Stimulated activated CD4-positive, alpha-beta T cell treated with anti-CD3 and anti-CD28 coated beads, Interleukin-4, amount 100 ng/mL, for 48 hours (primary cell): ENCODE measurements around the gene ZNF101.
"Not testable (repeated sequence)": the region's sequence is repeated elsewhere in the genome, so short reads cannot be mapped to it uniquely, and the experiment has no call there.

Source experiments
- DNase-seq, 2 donors: peaks; one replicate each; pipeline ENCODE4 v3.0.0-alpha.2; 2020; ENCODE audit warnings: low read depth in 2 of 2

The ZNF101 gene

GRCh38 chr19:19661675-19662251 is 6.9 kb upstream of the ZNF101 start:
- peak; percentile 16 to 35 for DNase-seq

DNA sequence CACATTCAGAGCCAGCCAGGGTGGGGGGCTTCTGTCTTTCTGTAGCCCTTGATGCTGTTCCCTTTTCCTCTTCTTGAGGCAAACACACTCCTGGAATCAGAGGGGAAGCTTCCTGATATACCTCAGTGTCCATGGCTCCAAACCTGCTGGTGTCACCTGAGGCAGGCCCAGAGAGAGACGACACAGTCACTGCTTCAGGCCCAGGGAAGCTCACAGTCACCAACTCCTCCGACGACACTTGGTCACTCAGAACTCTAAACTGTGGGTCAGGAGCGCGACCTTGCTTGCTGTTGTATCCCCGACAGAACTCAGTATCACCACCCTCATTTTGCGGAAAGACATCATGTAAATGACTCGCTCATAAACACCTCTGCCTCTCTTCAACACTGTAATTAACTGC is 6.3 kb upstream of the ZNF101 start:
- DNase-seq, result no peak

- DNase-seq, result no peak
Measured at GRCh38 chr19:19662871-19663255, 5.8 kb upstream of the ZNF101 start.

DNA sequence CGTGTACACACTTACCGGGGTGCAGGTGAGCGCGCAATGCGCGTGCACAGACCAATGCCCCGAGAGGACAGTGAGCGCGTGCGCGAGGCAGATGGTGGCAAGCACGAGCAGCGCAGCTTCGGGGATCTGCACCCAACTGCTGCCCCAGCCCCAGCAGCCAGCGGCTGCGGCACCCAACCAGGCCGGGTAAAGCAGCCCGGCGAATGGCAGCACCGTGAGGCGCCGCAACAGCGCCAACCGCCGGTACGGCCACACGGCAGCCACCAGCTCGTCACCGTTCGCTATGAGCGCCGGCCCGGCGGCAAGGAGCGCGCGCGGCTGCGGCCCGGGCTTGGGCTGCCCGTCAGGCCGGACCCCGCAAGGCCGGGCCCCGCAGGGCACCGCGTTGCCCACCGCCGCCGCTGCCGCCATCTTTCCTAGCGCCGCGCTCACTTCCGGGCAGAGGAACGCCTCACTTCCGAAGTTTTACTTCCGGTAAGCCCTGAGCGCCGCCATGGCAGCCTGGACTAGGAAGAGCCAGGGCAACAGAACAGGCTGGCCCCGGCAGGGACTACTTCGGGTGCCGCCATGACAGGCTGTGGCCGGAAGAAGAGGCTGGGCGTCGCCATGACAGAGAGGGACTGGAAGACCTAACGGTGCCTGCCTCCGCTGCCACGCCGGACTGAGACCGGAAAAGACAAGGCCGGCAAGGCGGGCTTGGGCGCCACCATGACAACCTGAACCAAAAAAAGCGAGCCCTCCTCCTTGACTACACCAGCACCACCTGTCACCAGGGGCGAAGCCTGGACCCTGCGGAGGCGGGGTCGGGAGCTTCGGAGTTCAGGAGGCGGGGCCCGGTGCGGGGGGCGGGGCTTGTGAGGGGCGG is 5.2 kb upstream of the ZNF101 start, which contains the start of gene ATP13A1:
TSS of gene ATP13A1 (minus strand) at position 421 of the 865 bp plus-strand sequence. CDS start at position 411, 10 bp downstream.
- DNase-seq, result peak; percentile 88 to 89

GRCh38 chr19:19665420-19665948 is 3.2 kb upstream of the ZNF101 start:
- not testable (repeated sequence) for DNase-seq

DNA sequence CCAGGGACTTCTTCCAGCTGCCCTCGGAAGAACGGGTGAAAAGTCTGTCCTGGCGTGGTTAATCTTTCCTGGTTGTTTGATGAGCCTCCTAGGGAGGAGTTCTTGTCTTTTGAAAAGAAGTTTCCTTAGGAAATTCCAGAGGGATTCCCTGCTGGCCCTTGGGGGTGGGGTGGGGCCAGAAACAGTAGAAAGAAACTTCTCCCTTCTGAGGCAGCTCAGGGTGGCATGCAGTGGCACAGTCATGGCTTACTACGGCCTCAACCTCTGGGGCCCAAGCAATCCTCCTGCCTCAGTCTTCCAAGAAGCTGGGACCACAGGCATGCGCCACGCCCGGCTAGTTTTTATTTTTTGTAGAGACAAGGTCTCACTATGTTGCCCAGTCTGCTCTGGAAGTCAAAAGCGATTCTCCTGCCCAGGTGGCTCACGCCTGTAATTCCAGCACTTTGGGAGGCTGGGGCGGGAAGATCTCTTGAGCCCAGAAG is 1.5 kb downstream of the ZNF101 start:
- no peak for DNase-seq

- no peak for DNase-seq
Measured at GRCh38 chr19:19672816-19673215, 4.2 kb downstream of the ZNF101 start.

DNA sequence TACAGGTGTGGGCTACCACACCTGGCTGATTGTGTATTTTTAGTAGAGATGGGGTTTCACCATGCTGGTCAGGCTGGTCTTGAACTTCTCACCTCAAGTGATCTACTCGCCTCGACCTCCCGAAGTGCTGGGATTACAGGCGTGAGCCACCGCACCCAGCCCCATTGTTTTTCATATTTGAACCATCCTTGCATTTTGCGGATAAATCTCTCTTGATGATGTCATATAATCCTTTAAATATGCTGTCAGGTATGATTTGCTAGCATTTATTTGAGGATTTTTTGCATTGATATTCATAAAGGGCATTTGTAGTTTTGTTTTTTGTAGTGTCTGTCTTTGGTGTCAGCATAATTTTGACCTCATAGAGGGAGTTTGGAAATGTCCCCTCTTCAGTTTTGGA is 5.7 kb downstream of the ZNF101 start:
- DNase-seq, result no peak

GRCh38 chr19:19677579-19677978 is 8.9 kb downstream of the ZNF101 start:
- DNase-seq, result no peak

GRCh38 chr19:19679176-19680073 is 10.8 kb downstream of the ZNF101 start:
- no peak for DNase-seq

DNA sequence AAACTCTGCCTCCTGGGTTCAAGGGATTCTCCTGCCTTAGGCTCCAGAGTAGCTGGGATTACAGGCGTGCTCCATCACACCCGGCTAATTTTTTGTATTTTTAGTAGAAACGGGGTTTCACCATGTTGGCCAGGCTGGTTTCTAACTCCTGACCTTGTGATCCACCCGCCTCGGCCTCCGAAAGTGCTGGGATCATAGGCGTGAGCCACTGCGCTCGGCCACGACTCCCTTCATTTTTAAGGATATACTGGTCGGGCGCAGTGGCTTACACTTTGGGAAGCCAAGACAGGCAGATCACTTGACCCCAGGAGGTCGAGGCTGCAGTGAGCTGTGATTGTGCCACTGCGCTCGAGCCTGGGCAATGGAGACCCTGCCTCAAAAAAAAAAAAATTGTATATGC is 17.5 kb downstream of the ZNF101 start:
- not testable (repeated sequence) for DNase-seq

DNA sequence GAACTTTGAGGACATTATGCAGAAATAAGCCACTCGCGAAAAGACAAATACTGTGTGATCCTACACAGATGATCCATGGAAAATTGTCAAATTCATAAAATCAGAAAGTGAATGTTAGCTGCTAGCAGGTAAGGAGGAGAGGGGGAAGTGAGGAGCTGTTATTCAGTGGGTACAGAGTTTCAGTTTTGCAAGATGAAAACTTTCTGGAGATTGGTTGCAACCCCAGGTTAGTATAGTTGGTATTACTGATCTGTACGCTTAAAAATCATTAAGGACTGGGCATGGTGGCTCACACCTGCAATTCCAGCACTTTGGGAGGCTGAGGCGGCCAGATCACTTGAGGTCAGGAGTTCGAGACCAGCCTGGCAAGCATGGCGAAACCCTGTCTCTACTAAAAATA is 17.9 kb downstream of the ZNF101 start:
- DNase-seq, result no peak

DNA sequence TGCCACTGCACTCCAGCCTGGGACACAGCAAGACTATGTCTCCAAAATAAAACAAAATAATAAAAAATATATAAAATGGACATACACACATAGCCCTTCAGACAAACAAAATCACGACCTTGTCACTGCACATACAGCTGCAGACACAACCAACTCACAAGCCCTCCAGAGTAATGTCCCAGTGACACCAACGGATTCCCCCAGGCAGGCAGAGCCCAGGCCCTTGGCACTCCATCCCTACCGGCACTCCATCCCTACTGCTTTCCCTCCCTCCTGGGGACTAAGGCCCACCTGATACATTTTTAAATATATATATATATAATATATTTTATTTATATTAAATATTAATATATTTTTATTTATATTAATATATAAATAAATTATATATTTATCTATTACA is 18.5 kb downstream of the ZNF101 start:
- no peak for DNase-seq

GRCh38 chr19:19689023-19689422 is 20.4 kb downstream of the ZNF101 start:
- not testable (repeated sequence) for DNase-seq

DNA sequence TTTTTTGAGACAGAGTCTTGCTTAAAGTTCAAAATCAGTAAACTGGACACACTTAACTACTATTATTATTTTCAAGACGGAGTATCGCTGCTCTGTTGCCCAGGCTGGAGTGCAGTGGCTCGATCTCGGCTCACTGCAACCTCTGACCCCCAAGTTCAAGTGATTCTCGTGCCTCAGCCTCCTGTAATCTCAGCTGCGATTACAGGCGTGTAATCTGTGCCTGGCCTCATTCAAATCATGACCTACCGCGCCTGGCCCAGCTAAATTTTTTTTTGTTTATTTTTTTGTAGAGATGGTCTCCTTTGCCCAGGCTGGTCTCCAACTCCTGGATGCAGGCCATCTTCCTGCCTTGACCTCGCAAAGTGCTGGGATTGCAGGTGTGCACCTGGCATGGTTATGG is 23.0 kb downstream of the ZNF101 start:
- no peak for DNase-seq

DNA sequence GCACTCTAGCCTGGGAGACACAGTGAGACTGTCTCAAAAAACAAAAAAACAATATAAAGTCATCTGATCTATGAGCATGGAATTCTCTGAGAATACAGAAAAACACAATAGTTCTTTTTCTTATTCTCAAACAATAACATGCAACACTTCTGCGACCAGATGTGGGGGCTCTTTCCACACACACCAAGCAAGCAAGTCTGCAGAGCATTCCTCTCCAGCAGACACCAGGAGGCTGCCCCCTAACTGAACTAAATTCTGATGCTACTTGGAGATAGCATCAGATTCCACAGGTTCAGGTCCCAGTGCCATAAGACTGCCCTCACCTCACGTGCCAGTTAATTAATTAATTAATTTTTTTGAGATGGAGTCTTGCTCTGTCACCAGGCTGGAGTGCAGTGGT is 27.7 kb downstream of the ZNF101 start:
- DNase-seq, result no peak

- no peak for DNase-seq
Measured at GRCh38 chr19:19697589-19697988, 28.9 kb downstream of the ZNF101 start.

- not testable (repeated sequence) for DNase-seq
Measured at GRCh38 chr19:19700493-19700892, 31.9 kb downstream of the ZNF101 start.

GRCh38 chr19:19704836-19705235 is 36.2 kb downstream of the ZNF101 start:
- no peak for DNase-seq

DNA sequence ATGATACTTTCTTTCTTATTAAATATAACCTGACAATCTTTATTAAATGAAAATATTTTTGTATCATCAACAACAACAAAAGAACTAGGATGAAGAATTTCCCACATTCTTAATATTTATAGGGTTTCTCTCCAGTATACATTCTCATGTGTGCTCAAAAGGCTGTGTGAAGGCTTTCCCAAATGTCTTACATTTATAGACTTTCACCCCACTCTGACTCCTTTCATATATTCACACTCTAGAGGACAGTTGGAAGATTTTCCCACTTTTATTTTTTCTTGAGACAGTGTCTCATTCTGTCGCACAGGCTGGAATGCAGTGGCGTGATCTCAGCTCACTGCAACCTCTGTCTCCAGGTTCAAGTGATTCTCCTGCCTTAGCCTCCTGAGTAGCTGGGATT is 41.9 kb downstream of the ZNF101 start:
- no peak for DNase-seq

- DNase-seq, result no peak
Measured at GRCh38 chr19:19711306-19711933, 42.8 kb downstream of the ZNF101 start.
